GM18868 (cell line): ENCODE data around the gene PLD2.

Experiments
- ATAC-seq: cut with Tn5 transposase; IDR thresholded peaks from one replicate; pipeline ENCODE4 v1.9.1; 2021; ENCODE audit warnings: mild to moderate bottlenecking, moderate library complexity; ENCODE audit not compliant: unreplicated experiment

PLD2 gene

GRCh38 chr17:4832829-4833177 is 25.9 kb downstream of the PLD2 start:
- peak; percentile 4 for ATAC-seq

- peak; percentile 86 for ATAC-seq
Measured at GRCh38 chr17:4833178-4833940, 26.4 kb downstream of the PLD2 start, which contains the start of gene MINK1. MINK1 (plus strand) TSS chr17:4833340; CDS start chr17:4833584, 244 bp downstream.

- no peak for ATAC-seq
Measured at GRCh38 chr17:4833941-4834680, 27.2 kb downstream of the PLD2 start.

- no peak for ATAC-seq
Measured at GRCh38 chr17:4834681-4835020, 27.7 kb downstream of the PLD2 start.

GRCh38 chr17:4836221-4836620 is 29.3 kb downstream of the PLD2 start:
- no peak for ATAC-seq

GRCh38 chr17:4837471-4838308 is 30.7 kb downstream of the PLD2 start:
- no peak for ATAC-seq

- no peak for ATAC-seq
Measured at GRCh38 chr17:4838309-4838785, 31.4 kb downstream of the PLD2 start.

GRCh38 chr17:4839221-4839620 is 32.3 kb downstream of the PLD2 start:
- ATAC-seq = no peak

- no peak for ATAC-seq
Measured at GRCh38 chr17:4839965-4840892, 33.3 kb downstream of the PLD2 start.

GRCh38 chr17:4840893-4841242 is 33.9 kb downstream of the PLD2 start:
- no peak for ATAC-seq

GRCh38 chr17:4842376-4842775 is 35.4 kb downstream of the PLD2 start:
- ATAC-seq = no peak

GRCh38 chr17:4843321-4844000 is 36.5 kb downstream of the PLD2 start:
- ATAC-seq = no peak

- no peak for ATAC-seq
Measured at GRCh38 chr17:4845118-4845517, 38.2 kb downstream of the PLD2 start.

- no peak for ATAC-seq
Measured at GRCh38 chr17:4846635-4847390, 39.9 kb downstream of the PLD2 start.

- no peak for ATAC-seq
Measured at GRCh38 chr17:4849011-4849536, 42.1 kb downstream of the PLD2 start.

GRCh38 chr17:4850246-4850645 is 43.3 kb downstream of the PLD2 start:
- ATAC-seq = no peak

- ATAC-seq = no peak
Measured at GRCh38 chr17:4851084-4851483, 44.1 kb downstream of the PLD2 start.

- ATAC-seq = no peak
Measured at GRCh38 chr17:4852567-4853207, 45.7 kb downstream of the PLD2 start.
